GM21447 (cell line): ENCODE measurements around the gene SON.
A peak's percentile ranks its signal among the peaks of the same experiment; 100 is the strongest.
"Not testable (repeated sequence)": the region's sequence is repeated elsewhere in the genome, so short reads cannot be mapped to it uniquely, and the experiment has no call there.

Experiments used
- ATAC-seq: cut with Tn5 transposase; IDR thresholded peaks from one replicate; pipeline ENCODE4 v1.9.1; 2021; ENCODE audit not compliant: unreplicated experiment

The SON gene

GRCh38 chr21:33542640-33543504 lies at the start of gene SON:
Gene SON, plus strand, starts transcription at chr21:33543038. Its CDS starts 55 bp downstream, at chr21:33543093.
- peak; percentile 89 for ATAC-seq

GRCh38 chr21:33493756-33494155 lies 49.1 kb upstream of the SON start:
- ATAC-seq = no peak

- no peak for ATAC-seq
Measured at GRCh38 chr21:33495743-33496142, 47.1 kb upstream of the SON start.

GRCh38 chr21:33496345-33496744 lies 46.5 kb upstream of the SON start:
- no peak for ATAC-seq

GRCh38 chr21:33505833-33506232 lies 37.0 kb upstream of the SON start:
- no peak for ATAC-seq

GRCh38 chr21:33507003-33507402 lies 35.8 kb upstream of the SON start:
- ATAC-seq = not testable (repeated sequence)

- no peak for ATAC-seq
Measured at GRCh38 chr21:33510826-33511225, 32.0 kb upstream of the SON start.

GRCh38 chr21:33511639-33512038 lies 31.2 kb upstream of the SON start:
- ATAC-seq = no peak

- ATAC-seq = no peak
Measured at GRCh38 chr21:33512481-33512880, 30.4 kb upstream of the SON start.

- ATAC-seq = no peak
Measured at GRCh38 chr21:33514229-33514628, 28.6 kb upstream of the SON start.

GRCh38 chr21:33518899-33519298 lies 23.9 kb upstream of the SON start:
- ATAC-seq = no peak

GRCh38 chr21:33522297-33522952 lies 20.4 kb upstream of the SON start:
- no peak for ATAC-seq

- no peak for ATAC-seq
Measured at GRCh38 chr21:33522953-33523349, 19.9 kb upstream of the SON start.

GRCh38 chr21:33531007-33531406 lies 11.8 kb upstream of the SON start:
- ATAC-seq = no peak

- no peak for ATAC-seq
Measured at GRCh38 chr21:33537212-33537611, 5.6 kb upstream of the SON start.

GRCh38 chr21:33539616-33540015 lies 3.2 kb upstream of the SON start:
- no peak for ATAC-seq

GRCh38 chr21:33540711-33541104 lies 2.1 kb upstream of the SON start:
- ATAC-seq = no peak

- ATAC-seq = no peak
Measured at GRCh38 chr21:33541105-33541711, 1.6 kb upstream of the SON start.

- ATAC-seq = peak; percentile 59
Measured at GRCh38 chr21:33541756-33542639, 840 bp upstream of the SON start, which contains the start of gene GART. Gene GART, minus strand, starts transcription at chr21:33542117. Its CDS starts 2,802 bp downstream, at chr21:33539315.

- peak; percentile 20 for ATAC-seq
Measured at GRCh38 chr21:33543505-33544129, 779 bp downstream of the SON start.
